SK-N-MC (cell line): ENCODE measurements around the gene SCAMP4.

Experiments used
- DNase-seq: peaks from one replicate; pipeline ENCODE4 v3.0.0-alpha.2; 2011; ENCODE audit warnings: low read depth, low spot score
- H3K27ac ChIP-seq: fragments of 200-600 bp; sonication (generic); 2 replicates; pipeline ENCODE4 v1.5.1; 2016; ENCODE audit warnings: mixed run types
- H3K36me3 ChIP-seq: fragments of 200-600 bp; sonication (generic); 2 replicates; pipeline ENCODE4 v1.6.1; 2017; ENCODE audit warnings: antibody characterized with exemption, low read length, mixed read lengths; ENCODE audit not compliant: insufficient read depth
- H3K4me3 ChIP-seq: fragments of 200-600 bp; sonication (generic); 2 replicates; pipeline ENCODE4 v1.5.1; 2016
- H3K9ac ChIP-seq: fragments of 200-600 bp; sonication (generic); 2 replicates; pipeline ENCODE4 v1.8.0; 2017; ENCODE audit warnings: mixed run types, mixed read lengths; ENCODE audit not compliant: insufficient read length
- H3K9me3 ChIP-seq: fragments of 200-600 bp; sonication (generic); 2 replicates; pipeline ENCODE4 v1.6.1; 2017; ENCODE audit warnings: low read depth, mild to moderate bottlenecking, antibody characterized with exemption, low read length, moderate library complexity, mixed read lengths
- EZH2 ChIP-seq: fragments of 200-600 bp; sonication (generic); IDR thresholded peaks from one replicate; pipeline ENCODE4 v1.6.1; 2017; ENCODE audit warnings: antibody characterized with exemption
- FOXP2 ChIP-seq: optimal IDR thresholded peaks from 2 replicates; pipeline ENCODE3; 2011; ENCODE audit warnings: mild to moderate bottlenecking, moderate library complexity; ENCODE audit not compliant: insufficient read depth; ENCODE audit errors: extremely low read length, control extremely low read depth
- POLR2AphosphoS5 ChIP-seq: IDR thresholded peaks from 2 replicates; pipeline ENCODE4 v1.6.1; 2012; ENCODE audit warnings: mild to moderate bottlenecking, low read depth, low read length, borderline replicate concordance

The SCAMP4 gene

GRCh38 chr19:1935484-1936208, 30.4 kb downstream of the SCAMP4 start:
- no peak for DNase-seq
- H3K36me3 ChIP-seq = no peaks in the 10 kb centered on the region

GRCh38 chr19:1936430-1936829, 31.2 kb downstream of the SCAMP4 start:
- no peak overlapping the region for H3K4me3 ChIP-seq
- H3K27ac ChIP-seq = no peak overlapping the region
- TF ChIP-seq EZH2 (no peak), FOXP2 (no peak), POLR2AphosphoS5 (no peak)
- no peaks in the 10 kb centered on the region for H3K36me3 ChIP-seq
- H3K9me3 ChIP-seq = no peaks in the 10 kb centered on the region
- no peak for DNase-seq
- H3K9ac ChIP-seq = no peak overlapping the region

More at GRCh38 chr19:1935484-1936208, 30.4 kb downstream of the SCAMP4 start:
- H3K4me3 ChIP-seq = no peak overlapping the region
- H3K9ac ChIP-seq = no peak overlapping the region
- no peak overlapping the region for H3K27ac ChIP-seq
- H3K9me3 ChIP-seq = no peaks in the 10 kb centered on the region
- TF ChIP-seq POLR2AphosphoS5 (no peak), EZH2 (no peak), FOXP2 (no peak)

GRCh38 chr19:1936916-1937610, 31.9 kb downstream of the SCAMP4 start:
- Histone ChIP-seq H3K9ac (no peak overlapping the region), H3K36me3 (no peaks in the 10 kb centered on the region), H3K4me3 (no peak overlapping the region), H3K9me3 (no peaks in the 10 kb centered on the region), H3K27ac (no peak overlapping the region)
- DNase-seq = no peak
- TF ChIP-seq EZH2 (no peak), POLR2AphosphoS5 (no peak), FOXP2 (no peak)

- Histone ChIP-seq H3K9me3 (no peaks in the 10 kb centered on the region), H3K4me3 (no peak overlapping the region), H3K9ac (no peak overlapping the region), H3K36me3 (no peaks in the 10 kb centered on the region), H3K27ac (peak overlapping the region; percentile 3; the same call in 1 of the 2 replicates)
- no peak for DNase-seq
- TF ChIP-seq FOXP2 (no peak), POLR2AphosphoS5 (no peak), EZH2 (no peak)
These were observed 32.9 kb downstream of the SCAMP4 start for GRCh38 chr19:1938071-1938470.

GRCh38 chr19:1941146-1942077, 36.2 kb downstream of the SCAMP4 start, which contains the start of gene CSNK1G2:
CSNK1G2 (plus strand) TSS chr19:1941172; CDS start chr19:1969773, 28,601 bp downstream.
- no peak for DNase-seq
- Histone ChIP-seq H3K36me3 (no peaks in the 10 kb centered on the region), H3K9ac (peak within 1 kb of the TSS; percentile 91), H3K9me3 (no peaks in the 10 kb centered on the region), H3K4me3 (peak within 1 kb of the TSS; percentile 95), H3K27ac (peak within 1 kb of the TSS; percentile 96)
- TF ChIP-seq FOXP2 (no peak), EZH2 (no peak), POLR2AphosphoS5 (no peak)

- DNase-seq = no peak
- peak overlapping the region; percentile 93 for H3K4me3 ChIP-seq
- H3K36me3 ChIP-seq = no peaks in the 10 kb centered on the region
- TF ChIP-seq POLR2AphosphoS5 (no peak; the same call in 1 of the 2 replicates), FOXP2 (no peak), EZH2 (no peak)
- peak overlapping the region; percentile 59; the same call in 1 of the 2 replicates for H3K27ac ChIP-seq
- H3K9me3 ChIP-seq = no peaks in the 10 kb centered on the region
- H3K9ac ChIP-seq = peak overlapping the region; percentile 68
These were observed 37.1 kb downstream of the SCAMP4 start for GRCh38 chr19:1942078-1942933.

- Histone ChIP-seq H3K27ac (0 out of 2 replicates have a peak overlapping the region, but pooled peaks have one; percentile 45), H3K9me3 (no peaks in the 10 kb centered on the region), H3K36me3 (no peaks in the 10 kb centered on the region), H3K4me3 (peak overlapping the region; percentile 93), H3K9ac (peak overlapping the region; percentile 23)
- TF ChIP-seq EZH2 = no peak
- no peak for TF ChIP-seq POLR2AphosphoS5
- TF ChIP-seq FOXP2 = no peak
- DNase-seq = no peak
These were observed 37.8 kb downstream of the SCAMP4 start for GRCh38 chr19:1942934-1943555.
